Measurements from ENCODE around the gene PCDH7. TPM values are rescaled to one million over a fixed set of nuclear protein-coding genes. Genes with fewer than 3 reads are reported as not detected.

The PCDH7 gene
- polyA plus RNA-seq, 1 donor from 2014 or later, result 12.6 TPM

GRCh38 chr4:30724247-30724646 is 4.1 kb downstream of the PCDH7 start:
- H3K9ac ChIP-seq (ENCODE audit: low read length), result no peak overlapping the region
- peaks cover 70% of the 10 kb centered on the region for H3K79me2 ChIP-seq (replicated peaks; ENCODE audit: insufficient read depth, low read length)
- H3K4me2 ChIP-seq (ENCODE audit: low read length), result peak overlapping the region; percentile 66
- no peaks in the 10 kb centered on the region for H3K36me3 ChIP-seq (ENCODE audit: insufficient read depth, low read length)
- H2AFZ ChIP-seq (ENCODE audit: low read depth, low read length), result no peak overlapping the region
- no peaks in the 10 kb centered on the region for H4K20me1 ChIP-seq (ENCODE audit: insufficient read depth)
- TF ChIP-seq EP300 (conservative IDR thresholded peaks at IDR 0.05; ENCODE audit: poor library complexity, severe bottlenecking) (no peak), MXI1 (conservative IDR thresholded peaks at IDR 0.05; ENCODE audit: poor library complexity, severe bottlenecking) (no peak), CTCF (IDR thresholded peaks at IDR 0.05; ENCODE audit: poor library complexity, severe bottlenecking) (no peak), REST (IDR thresholded peaks at IDR 0.05; ENCODE audit: borderline replicate concordance) (no peak), POLR2AphosphoS5 (IDR thresholded peaks at IDR 0.05) (no peak), TAF1 (IDR thresholded peaks at IDR 0.05; ENCODE audit: low read depth) (no peak), EZH2 (IDR thresholded peaks at IDR 0.05; ENCODE audit: borderline replicate concordance, insufficient read depth, low read length, poor library complexity, severe bottlenecking) (no peak), RAD21 (conservative IDR thresholded peaks at IDR 0.05) (no peak), SMC3 (conservative IDR thresholded peaks at IDR 0.05; ENCODE audit: poor library complexity) (no peak)
- no peaks in the 10 kb centered on the region for H3K9me2 ChIP-seq (ENCODE audit: insufficient read depth, low read length)
- H3K27me3 ChIP-seq (ENCODE audit: insufficient read depth, low read depth, low read length), result no peaks in the 10 kb centered on the region
- H3K4me3 ChIP-seq (ENCODE audit: low read length), result peak overlapping the region; percentile 96
- H3F3A ChIP-seq (ENCODE audit: insufficient read depth, low read length, poor library complexity, severe bottlenecking), result no peaks in the 10 kb centered on the region
- H3K9me3 ChIP-seq (ENCODE audit: low read length), result no peaks in the 10 kb centered on the region
- H3K27ac ChIP-seq (ENCODE audit: low read length), result no peak overlapping the region

- H3K9me3 ChIP-seq (ENCODE audit: low read length), result no peaks in the 10 kb centered on the region
- peaks cover 70% of the 10 kb centered on the region for H3K79me2 ChIP-seq (replicated peaks; ENCODE audit: insufficient read depth, low read length)
- H2AFZ ChIP-seq (ENCODE audit: low read depth, low read length), result no peak overlapping the region
- peak overlapping the region; percentile 66 for H3K4me2 ChIP-seq (ENCODE audit: low read length)
- no peaks in the 10 kb centered on the region for H3K27me3 ChIP-seq (ENCODE audit: insufficient read depth, low read depth, low read length)
- H3K9me2 ChIP-seq (ENCODE audit: insufficient read depth, low read length), result no peaks in the 10 kb centered on the region
- no peak overlapping the region for H3K9ac ChIP-seq (ENCODE audit: low read length)
- no peak for TF ChIP-seq RAD21 (conservative IDR thresholded peaks at IDR 0.05)
- TF ChIP-seq TAF1 (IDR thresholded peaks at IDR 0.05; ENCODE audit: low read depth), result no peak
- no peak for TF ChIP-seq REST (IDR thresholded peaks at IDR 0.05; ENCODE audit: borderline replicate concordance)
- TF ChIP-seq EZH2 (IDR thresholded peaks at IDR 0.05; ENCODE audit: borderline replicate concordance, insufficient read depth, low read length, poor library complexity, severe bottlenecking), result no peak
- peak overlapping the region; percentile 96 for H3K4me3 ChIP-seq (ENCODE audit: low read length)
- no peaks in the 10 kb centered on the region for H3F3A ChIP-seq (ENCODE audit: insufficient read depth, low read length, poor library complexity, severe bottlenecking)
- H3K36me3 ChIP-seq (ENCODE audit: insufficient read depth, low read length), result no peaks in the 10 kb centered on the region
- no peak overlapping the region for H3K27ac ChIP-seq (ENCODE audit: low read length)
- no peaks in the 10 kb centered on the region for H4K20me1 ChIP-seq (ENCODE audit: insufficient read depth)
Observed at GRCh38 chr4:30725562-30725961, 5.4 kb downstream of the PCDH7 start.
